HepG2 (cell line): ENCODE results near the gene ST6GALNAC3. TPM values are rescaled to one million over a fixed set of nuclear protein-coding genes. Genes with fewer than 3 reads are reported as not detected.

ENCODE experiments used
- ATAC-seq: fragments of 200-7000 bp; cut with Tn5 transposase; 3 replicates; pipeline ENCODE4 v1.9.1; 2020; ENCODE audit warnings: mild to moderate bottlenecking, moderate library complexity
- BruUV-seq: library from RNA; stranded (reverse); fragments of 400-500 nt; replicated peaks from 2 replicates; lab custom pipeline; 2021; lab: Mats Ljungman, UMichigan
- CTCF ChIA-PET: fragments of 300-600 bp; formaldehyde crosslinking; extraction: SDS; loops from one replicate; lab custom pipeline; 2021; ENCODE audit warnings: low total read pairs, inconsistent platforms, low intra/inter-chr PET ratio; lab: Yijun Ruan, JAX
- POLR2A ChIA-PET: fragments of 350-600 bp; sonication (Branson Sonifier 250); formaldehyde crosslinking; loops from one replicate; lab custom pipeline; 2020; ENCODE audit warnings: antibody characterized with exemption, inconsistent platforms; lab: Yijun Ruan, JAX
- DNase-seq: peaks from one replicate; pipeline ENCODE4 v3.0.0-alpha.2; 2015; ENCODE audit warnings: low spot score
- FAIRE-seq: peaks from 3 replicates; lab custom pipeline; 2011; peaks lifted over from hg19 to GRCh38; lab: Jason Lieb, UNC
- H2AFZ ChIP-seq: one replicate; pipeline ENCODE4 v1.6.1; 2011; ENCODE audit warnings: low read length, inconsistent platforms
- H3K27ac ChIP-seq: fragments of 300-600 bp; 3 replicates; pipeline ENCODE4 v1.8.0; 2011; ENCODE audit warnings: mixed run types, mild to moderate bottlenecking, mixed read lengths, low read length, inconsistent platforms; ENCODE audit not compliant: insufficient read depth; ENCODE audit errors: extremely low read length
- H3K27me3 ChIP-seq, 2 experiments: fragments of 200-600 bp in 1 of 2; 2 replicates in 1 of 2; 3 replicates in 1 of 2; pipeline versions ENCODE4 v1.6.0 to v1.8.0; 2011; ENCODE audit warnings: low read length in 2 of 2, mild to moderate bottlenecking in 2 of 2, moderate library complexity in 2 of 2, inconsistent platforms in 1 of 2; ENCODE audit not compliant: insufficient read depth in 2 of 2, control insufficient read depth in 1 of 2
- H3K36me3 ChIP-seq, 2 experiments: fragments of 200-600 bp in 1 of 2; replicated peaks in 1 of 2; 2 replicates in 1 of 2; 3 replicates in 1 of 2; pipeline versions ENCODE4 v1.5.1 to v1.8.0; 2011; ENCODE audit warnings: low read length in 2 of 2, inconsistent platforms in 1 of 2; ENCODE audit not compliant: insufficient read depth in 2 of 2, control insufficient read depth in 1 of 2
- H3K4me1 ChIP-seq: 2 replicates; pipeline ENCODE4 v1.5.1; 2012; ENCODE audit warnings: low read length, inconsistent platforms; ENCODE audit not compliant: insufficient read depth
- H3K4me2 ChIP-seq: 2 replicates; pipeline ENCODE4 v1.6.0; 2011; ENCODE audit warnings: low read depth, low read length, inconsistent platforms
- H3K4me3 ChIP-seq, 3 experiments: fragments of 200-600 bp in 1 of 3; sonication (generic), shearing (Covaris generic) in 1 of 3; replicated peaks in 1 of 3; 2 replicates each; pipeline ENCODE4 v1.5.1; 2011 to 2016; ENCODE audit warnings: low read length in 3 of 3, inconsistent platforms in 2 of 3, low read depth in 2 of 3, mild to moderate bottlenecking in 2 of 3, control low read depth in 1 of 3, mixed read lengths in 1 of 3; ENCODE audit not compliant: insufficient read depth in 1 of 3
- H3K79me2 ChIP-seq: one replicate; pipeline ENCODE4 v1.6.1; 2011; ENCODE audit warnings: low read length, inconsistent platforms; ENCODE audit not compliant: insufficient read depth
- H3K9ac ChIP-seq: 2 replicates; pipeline ENCODE4 v1.6.0; 2011; ENCODE audit warnings: mild to moderate bottlenecking, low read depth, low read length, inconsistent platforms; ENCODE audit not compliant: insufficient read depth
- H3K9me3 ChIP-seq: 2 replicates; pipeline ENCODE4 v1.5.1; 2012; ENCODE audit warnings: mild to moderate bottlenecking, low read length
- H4K20me1 ChIP-seq: 2 replicates; pipeline ENCODE4 v1.6.0; 2011; ENCODE audit warnings: inconsistent platforms, mild to moderate bottlenecking, low read length, moderate library complexity; ENCODE audit not compliant: insufficient read depth
- CBX1 ChIP-seq: IDR thresholded peaks from one replicate; pipeline ENCODE4 v1.6.1; 2016; ENCODE audit warnings: antibody characterized with exemption, low read depth
- DPF2 ChIP-seq: sonication (generic); formaldehyde crosslinking; IDR thresholded peaks from 2 replicates; pipeline ENCODE4 v1.4.0; 2020; ENCODE audit warnings: mild to moderate bottlenecking, low read depth, missing genetic modification reagents, borderline replicate concordance
- GATAD1 ChIP-seq: IDR thresholded peaks from 2 replicates; pipeline ENCODE4 v1.6.1; 2016; ENCODE audit warnings: missing genetic modification reagents, missing compliant biosample characterization
- GPN1 ChIP-seq: sonication (generic); formaldehyde crosslinking; IDR thresholded peaks from 2 replicates; pipeline ENCODE4 v1.5.1; 2020; ENCODE audit warnings: missing genetic modification reagents, borderline replicate concordance
- KAT2B ChIP-seq: fragments of 150-350 bp; IDR thresholded peaks from 2 replicates; pipeline ENCODE4 v1.6.1; 2014; ENCODE audit warnings: low read depth, low read length, borderline replicate concordance
- KLF9 ChIP-seq: IDR thresholded peaks from 2 replicates; pipeline ENCODE4 v1.6.1; 2016; ENCODE audit warnings: low read depth
- MBNL3 ChIP-seq: fragments of 250-450 bp; sonication (Bioruptor Pico); conservative IDR thresholded peaks from 2 replicates; pipeline ENCODE4 v1.8.0; 2022; ENCODE audit warnings: mild to moderate bottlenecking, inconsistent platforms
- NR2F2 ChIP-seq: IDR thresholded peaks from 2 replicates; pipeline ENCODE4 v1.6.1; 2012; ENCODE audit warnings: low read depth, inconsistent platforms, borderline replicate concordance
- PHF8 ChIP-seq: sonication (generic); formaldehyde crosslinking; IDR thresholded peaks from 2 replicates; pipeline ENCODE4 v1.5.0; 2020; ENCODE audit warnings: missing genetic modification reagents
- SNAI1 ChIP-seq: sonication (generic); formaldehyde crosslinking; IDR thresholded peaks from 2 replicates; pipeline ENCODE4 v1.5.0; 2020; ENCODE audit warnings: mild to moderate bottlenecking, missing genetic modification reagents, borderline replicate concordance
- SRY ChIP-seq: sonication (generic); formaldehyde crosslinking; IDR thresholded peaks from 2 replicates; pipeline ENCODE4 v1.8.0; 2022; ENCODE audit warnings: mild to moderate bottlenecking, missing genetic modification reagents
- TBP ChIP-seq: sonication (generic); formaldehyde crosslinking; IDR thresholded peaks from 2 replicates; pipeline ENCODE4 v1.5.0; 2020; ENCODE audit warnings: missing genetic modification reagents
- TBX3 ChIP-seq: fragments of 450-650 bp; IDR thresholded peaks from 2 replicates; pipeline ENCODE4 v1.6.1; 2017; ENCODE audit warnings: antibody characterized with exemption, mild to moderate bottlenecking, inconsistent platforms, borderline replicate concordance
- TCF7 ChIP-seq: sonication (generic); IDR thresholded peaks from 2 replicates; pipeline ENCODE4 v1.6.1; 2016; ENCODE audit warnings: antibody characterized with exemption, low read depth
- ZNF432 ChIP-seq: sonication (generic); formaldehyde crosslinking; IDR thresholded peaks from 2 replicates; pipeline ENCODE4 v1.5.0; 2020; ENCODE audit warnings: missing genetic modification reagents, mild to moderate bottlenecking, borderline replicate concordance
- ZNF556 ChIP-seq: sonication (generic); formaldehyde crosslinking; IDR thresholded peaks from 2 replicates; pipeline ENCODE4 v1.4.0; 2020; ENCODE audit warnings: mild to moderate bottlenecking, missing genetic modification reagents, borderline replicate concordance
- ZNF780A ChIP-seq: sonication (generic); formaldehyde crosslinking; IDR thresholded peaks from 2 replicates; pipeline ENCODE4 v1.8.0; 2022; ENCODE audit warnings: mild to moderate bottlenecking, missing genetic modification reagents, moderate library complexity
- ZZZ3 ChIP-seq: sonication (generic); formaldehyde crosslinking; IDR thresholded peaks from 2 replicates; pipeline ENCODE4 v1.4.0; 2020; ENCODE audit warnings: missing genetic modification reagents, mild to moderate bottlenecking, borderline replicate concordance
- WGBS: methylation state at CpG from one replicate; pipeline ENCODE4 v1.1.6; 2017; ENCODE audit warnings: low lambda C conversion rate; 5-methylcytosine and 5-hydroxymethylcytosine counted together
- in situ Hi-C: cut with HindIII; loops from 2 replicates; pipeline ENCODE4 v1.10.0; 2017; ENCODE audit warnings: low pct_unique_long_range_greater_than_20kb; ENCODE audit not compliant: extremely low pct_ligation_motif_present
- intact Hi-C: fragments of 100-400 bp; cut with micrococcal nuclease; formaldehyde crosslinking; loops from one replicate; pipeline ENCODE4 v1.10.0; 2022; ENCODE audit not compliant: unreplicated experiment
- polyA plus RNA-seq, 8 experiments: library from polyadenylated mRNA; depleted of rRNA in 3 of 8; stranded (reverse) in 7 of 8; unstranded in 1 of 8; fragments of >200 nt; fragmentation: Illumina TruSeq in 4 of 8; extraction: Trizol in 4 of 8; gene quantifications; 2 replicates each; pipeline versions ENCODE4 v1.2.1 to v1.2.3, GENCODE V29; 2011 to 2016; ENCODE audit warnings: low read depth in 4 of 8, missing spikeins in 1 of 8, mixed read lengths in 1 of 8; ENCODE audit not compliant: insufficient read depth in 1 of 8
- total RNA-seq, 5 experiments: library from RNA; depleted of rRNA; stranded (reverse); fragments of >200 nt; fragmentation: Illumina TruSeq; extraction: Trizol; gene quantifications; 2 replicates each; pipeline ENCODE4 v1.2.3, GENCODE V29; 2016; ENCODE audit warnings: low read depth in 1 of 5
- TF ChIP-seq, protein P1 (sequence below): sonication (generic); formaldehyde crosslinking; IDR thresholded peaks from 2 replicates; pipeline ENCODE4 v1.5.1; 2020; ENCODE audit warnings: mild to moderate bottlenecking, missing genetic modification reagents, moderate library complexity
- TF ChIP-seq, protein P2 (sequence below): sonication (generic); formaldehyde crosslinking; IDR thresholded peaks from 2 replicates; pipeline ENCODE4 v1.8.0; 2022; ENCODE audit warnings: mild to moderate bottlenecking, missing genetic modification reagents; ENCODE audit not compliant: insufficient replicate concordance

Gene ST6GALNAC3
- total and polyA plus RNA-seq, 2 of the 13 experiments (the other 11 are each of a cell fraction or from before 2014, with no cell fraction given), result not detected

DNA sequence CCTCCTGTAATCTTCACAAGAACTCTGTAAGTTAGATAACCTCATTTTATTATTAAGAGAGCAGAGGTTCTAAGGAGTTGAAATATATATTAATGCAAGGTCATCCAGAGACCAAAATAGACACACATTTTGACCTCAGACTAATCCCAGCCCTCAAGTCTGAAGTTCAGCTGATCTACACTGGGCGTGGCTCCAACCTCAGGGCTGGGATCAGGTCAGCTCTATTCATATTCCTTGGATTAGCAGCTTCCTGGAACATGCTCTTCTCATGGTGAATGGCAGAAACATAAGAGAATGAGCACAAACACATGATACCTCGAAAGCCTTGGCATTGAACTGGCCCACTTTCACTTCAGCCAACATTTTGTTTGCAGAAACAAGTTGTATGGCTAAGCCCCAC, 592.0 kb downstream of the ST6GALNAC3 start:
- no peak overlapping the region for H3K9ac ChIP-seq
- ChIA-PET POLR2A (no interaction called here), CTCF (no interaction called here)
- in situ Hi-C loops (no loop called here), intact Hi-C loops (no loop called here)
- WGBS, result 0% methylated on average over 2 of the region's 2 CpGs
- H3K4me2 ChIP-seq, result no peak overlapping the region
- no peak overlapping the region for H3K27ac ChIP-seq
- no peaks in the 10 kb centered on the region for H3K4me1 ChIP-seq
- DNase-seq, result no peak
- no peak for ATAC-seq
- BruUV-seq, result no TSS peak
- H3K79me2 ChIP-seq, result no peaks in the 10 kb centered on the region
- H3K36me3 ChIP-seq, result no peaks in the 10 kb centered on the region
- H3K27me3 ChIP-seq, result no peaks in the 10 kb centered on the region
- no peak for FAIRE-seq
- no peaks in the 10 kb centered on the region for H4K20me1 ChIP-seq
- peaks cover 25% of the 10 kb centered on the region for H3K9me3 ChIP-seq
- TF ChIP-seq, protein P1, sequence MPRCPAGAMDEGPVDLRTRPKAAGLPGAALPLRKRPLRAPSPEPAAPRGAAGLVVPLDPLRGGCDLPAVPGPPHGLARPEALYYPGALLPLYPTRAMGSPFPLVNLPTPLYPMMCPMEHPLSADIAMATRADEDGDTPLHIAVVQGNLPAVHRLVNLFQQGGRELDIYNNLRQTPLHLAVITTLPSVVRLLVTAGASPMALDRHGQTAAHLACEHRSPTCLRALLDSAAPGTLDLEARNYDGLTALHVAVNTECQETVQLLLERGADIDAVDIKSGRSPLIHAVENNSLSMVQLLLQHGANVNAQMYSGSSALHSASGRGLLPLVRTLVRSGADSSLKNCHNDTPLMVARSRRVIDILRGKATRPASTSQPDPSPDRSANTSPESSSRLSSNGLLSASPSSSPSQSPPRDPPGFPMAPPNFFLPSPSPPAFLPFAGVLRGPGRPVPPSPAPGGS, result no peak
- TF ChIP-seq TCF7 (no peak), TBX3 (no peak), DPF2 (CRISPR knock-in tag) (no peak), ZNF780A (CRISPR knock-in tag) (no peak), MBNL3 (CRISPR knock-in tag) (no peak), SRY (CRISPR knock-in tag) (no peak), GATAD1 (no peak), KLF9 (CRISPR knock-in tag) (no peak), KAT2B (no peak), ZNF432 (CRISPR knock-in tag) (no peak), SNAI1 (CRISPR knock-in tag) (no peak), PHF8 (no peak), TBP (CRISPR knock-in tag) (no peak), CBX1 (no peak), NR2F2 (no peak), ZNF556 (no peak), ZZZ3 (CRISPR knock-in tag) (no peak), GPN1 (CRISPR knock-in tag) (no peak)
- TF ChIP-seq, protein P2, sequence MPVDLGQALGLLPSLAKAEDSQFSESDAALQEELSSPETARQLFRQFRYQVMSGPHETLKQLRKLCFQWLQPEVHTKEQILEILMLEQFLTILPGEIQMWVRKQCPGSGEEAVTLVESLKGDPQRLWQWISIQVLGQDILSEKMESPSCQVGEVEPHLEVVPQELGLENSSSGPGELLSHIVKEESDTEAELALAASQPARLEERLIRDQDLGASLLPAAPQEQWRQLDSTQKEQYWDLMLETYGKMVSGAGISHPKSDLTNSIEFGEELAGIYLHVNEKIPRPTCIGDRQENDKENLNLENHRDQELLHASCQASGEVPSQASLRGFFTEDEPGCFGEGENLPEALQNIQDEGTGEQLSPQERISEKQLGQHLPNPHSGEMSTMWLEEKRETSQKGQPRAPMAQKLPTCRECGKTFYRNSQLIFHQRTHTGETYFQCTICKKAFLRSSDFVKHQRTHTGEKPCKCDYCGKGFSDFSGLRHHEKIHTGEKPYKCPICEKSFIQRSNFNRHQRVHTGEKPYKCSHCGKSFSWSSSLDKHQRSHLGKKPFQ, result no peak
- H2AFZ ChIP-seq, result no peak overlapping the region
- no peak overlapping the region for H3K4me3 ChIP-seq
